ENCODE data around the gene ASAP2. TPM values are rescaled to one million over a fixed set of nuclear protein-coding genes. Genes with fewer than 3 reads are reported as not detected.

ASAP2 gene
- polyA plus RNA-seq, 1 donor (not counting 4 experiments of a cell fraction or from before 2014, with no cell fraction given) = 54.2 TPM

DNA sequence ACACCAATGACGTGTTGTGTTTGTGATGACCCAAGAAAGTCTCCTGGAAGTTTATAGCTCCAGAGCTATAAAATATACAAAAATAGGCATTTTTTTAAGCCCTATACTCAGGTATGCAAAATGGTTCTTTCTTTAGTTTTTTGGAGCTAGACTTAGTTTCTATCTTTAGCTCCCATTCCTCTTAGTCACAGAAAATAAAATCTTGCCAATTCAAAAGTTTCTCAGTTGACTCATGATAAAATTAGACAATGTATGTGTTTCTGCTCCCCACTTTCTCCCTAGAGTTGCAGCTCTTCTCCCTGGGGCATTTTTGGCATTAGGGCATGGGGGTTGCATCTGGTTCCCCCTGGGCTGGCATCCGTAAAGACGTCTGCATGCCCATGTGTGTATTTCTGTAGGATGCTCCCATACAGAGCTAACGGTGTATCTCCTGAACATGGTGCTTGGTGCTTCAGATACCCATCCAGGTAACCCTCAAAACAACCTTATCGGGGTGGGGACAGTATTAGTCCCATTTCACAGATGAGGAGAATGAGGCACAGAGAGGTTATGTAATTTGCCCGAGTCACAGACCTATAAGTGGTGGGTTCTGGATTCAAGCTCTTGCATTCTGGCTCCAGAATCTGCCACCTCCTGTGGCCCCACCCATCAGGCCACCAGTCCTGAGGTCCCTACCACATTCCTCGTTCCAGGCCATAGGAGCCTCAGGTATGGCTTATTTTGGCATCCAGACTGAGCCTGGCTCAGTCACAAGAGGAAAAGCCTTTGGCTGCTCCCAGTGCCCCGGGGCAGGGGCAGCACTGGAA lies 43.1 kb upstream of the ASAP2 start:
- Histone ChIP-seq H3K9me3 (ENCODE audit: control insufficient read depth, low read depth, low read length) (no peaks in the 10 kb centered on the region), H4K20me1 (ENCODE audit: control insufficient read depth, extremely low read depth, insufficient read depth, low read length) (no peaks in the 10 kb centered on the region), H3K36me3 (ENCODE audit: control insufficient read depth in 2 of 2, extremely low read depth in 1 of 2, insufficient read depth in 2 of 2, low read length in 2 of 2) (no peaks in the 10 kb centered on the region), H3K27me3 (ENCODE audit: control insufficient read depth, extremely low read depth, insufficient read depth, low read length) (no peaks in the 10 kb centered on the region), H3K79me2 (ENCODE audit: control insufficient read depth, insufficient read depth, low read length) (no peaks in the 10 kb centered on the region), H3K4me2 (ENCODE audit: control insufficient read depth, extremely low read depth, insufficient read depth, low read depth, low read length) (peak overlapping the region; percentile 74), H3K4me1 (ENCODE audit: control insufficient read depth, extremely low read depth, insufficient read depth, low read length) (peaks cover 31% of the 10 kb centered on the region), H3K9ac (ENCODE audit: control insufficient read depth, extremely low read depth, insufficient read depth, low read length) (peak overlapping the region; percentile 51), H3K27ac (ENCODE audit: control insufficient read depth, insufficient read depth, low read length) (peak overlapping the region; percentile 67), H2AFZ (ENCODE audit: control insufficient read depth, low read length) (no peak overlapping the region), H3K9me1 (ENCODE audit: control insufficient read depth, extremely low read depth, insufficient read depth, low read length) (no peaks in the 10 kb centered on the region), H3K4me3 (ENCODE audit: control insufficient read depth in 2 of 3, extremely low read depth in 1 of 3, insufficient read depth in 2 of 3, low read depth in 1 of 3, low read length in 3 of 3) (peak overlapping the region in 2 of 3 experiments; percentile 21 to 38)
- TF ChIP-seq EZH2 (IDR thresholded peaks at IDR 0.05; ENCODE audit: low read length) = no peak
- TF ChIP-seq, protein P1, sequence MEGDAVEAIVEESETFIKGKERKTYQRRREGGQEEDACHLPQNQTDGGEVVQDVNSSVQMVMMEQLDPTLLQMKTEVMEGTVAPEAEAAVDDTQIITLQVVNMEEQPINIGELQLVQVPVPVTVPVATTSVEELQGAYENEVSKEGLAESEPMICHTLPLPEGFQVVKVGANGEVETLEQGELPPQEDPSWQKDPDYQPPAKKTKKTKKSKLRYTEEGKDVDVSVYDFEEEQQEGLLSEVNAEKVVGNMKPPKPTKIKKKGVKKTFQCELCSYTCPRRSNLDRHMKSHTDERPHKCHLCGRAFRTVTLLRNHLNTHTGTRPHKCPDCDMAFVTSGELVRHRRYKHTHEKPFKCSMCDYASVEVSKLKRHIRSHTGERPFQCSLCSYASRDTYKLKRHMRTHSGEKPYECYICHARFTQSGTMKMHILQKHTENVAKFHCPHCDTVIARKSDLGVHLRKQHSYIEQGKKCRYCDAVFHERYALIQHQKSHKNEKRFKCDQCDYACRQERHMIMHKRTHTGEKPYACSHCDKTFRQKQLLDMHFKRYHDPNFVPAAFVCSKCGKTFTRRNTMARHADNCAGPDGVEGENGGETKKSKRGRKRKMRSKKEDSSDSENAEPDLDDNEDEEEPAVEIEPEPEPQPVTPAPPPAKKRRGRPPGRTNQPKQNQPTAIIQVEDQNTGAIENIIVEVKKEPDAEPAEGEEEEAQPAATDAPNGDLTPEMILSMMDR (optimal IDR thresholded peaks at IDR 0.05 in 1 of 3, IDR thresholded peaks at IDR 0.05 in 1 of 3, conservative IDR thresholded peaks at IDR 0.05 in 1 of 3; ENCODE audit: extremely low read depth in 1 of 3, insufficient read depth in 2 of 3, low read length in 3 of 3) = no peak
- DNase-seq (ENCODE audit: low read depth, low spot score) (no peak), FAIRE-seq (no peak)
- dilution Hi-C loops (cut with MboI; ENCODE audit: extremely low pct_ligation_motif_present, low sequenced_read_pairs) = no loop called here

DNA sequence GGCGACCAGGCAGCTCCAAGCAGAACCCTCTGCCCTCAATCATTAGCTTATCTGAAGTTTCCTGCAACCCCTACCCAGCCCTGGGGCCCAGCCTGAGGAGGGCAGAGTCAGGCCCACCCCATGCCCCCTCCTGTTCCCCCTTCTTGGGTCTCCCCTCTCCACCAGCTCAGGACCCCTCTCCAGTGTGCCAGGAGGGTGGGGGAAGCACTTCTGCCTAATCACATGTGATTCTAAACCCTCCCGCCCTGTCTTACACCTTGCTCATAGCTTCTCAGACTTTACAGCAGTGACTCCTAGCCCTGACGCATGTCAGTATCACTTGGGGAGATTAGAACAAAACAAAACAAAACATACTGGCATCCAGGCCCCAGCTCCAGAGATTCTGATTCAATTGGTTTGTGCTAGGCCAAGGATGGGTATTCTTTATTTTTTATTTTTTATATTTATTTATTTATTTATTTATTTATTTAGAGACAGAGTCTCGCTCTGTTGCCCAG lies 42.5 kb upstream of the ASAP2 start:
- no peaks in the 10 kb centered on the region for H3K27me3 ChIP-seq (ENCODE audit: control insufficient read depth, extremely low read depth, insufficient read depth, low read length)
- H3K36me3 ChIP-seq (ENCODE audit: control insufficient read depth in 2 of 2, extremely low read depth in 1 of 2, insufficient read depth in 2 of 2, low read length in 2 of 2) = no peaks in the 10 kb centered on the region
- DNase-seq (ENCODE audit: low read depth, low spot score) = no peak
- H2AFZ ChIP-seq (ENCODE audit: control insufficient read depth, low read length) = no peak overlapping the region
- no peaks in the 10 kb centered on the region for H3K9me1 ChIP-seq (ENCODE audit: control insufficient read depth, extremely low read depth, insufficient read depth, low read length)
- no peak overlapping the region for H3K4me2 ChIP-seq (ENCODE audit: control insufficient read depth, extremely low read depth, insufficient read depth, low read depth, low read length)
- peak overlapping the region; percentile 31 for H3K9ac ChIP-seq (ENCODE audit: control insufficient read depth, extremely low read depth, insufficient read depth, low read length)
- no peak for TF ChIP-seq EZH2 (IDR thresholded peaks at IDR 0.05; ENCODE audit: low read length)
- TF ChIP-seq, protein P1 (optimal IDR thresholded peaks at IDR 0.05 in 1 of 3, IDR thresholded peaks at IDR 0.05 in 1 of 3, conservative IDR thresholded peaks at IDR 0.05 in 1 of 3; ENCODE audit: extremely low read depth in 1 of 3, insufficient read depth in 2 of 3, low read length in 3 of 3) = no peak
- no peak overlapping the region for H3K4me3 ChIP-seq (ENCODE audit: control insufficient read depth in 2 of 3, extremely low read depth in 1 of 3, insufficient read depth in 2 of 3, low read depth in 1 of 3, low read length in 3 of 3)
- no peaks in the 10 kb centered on the region for H3K79me2 ChIP-seq (ENCODE audit: control insufficient read depth, insufficient read depth, low read length)
- FAIRE-seq = no peak
- H4K20me1 ChIP-seq (ENCODE audit: control insufficient read depth, extremely low read depth, insufficient read depth, low read length) = no peaks in the 10 kb centered on the region
- peak overlapping the region; percentile 67 for H3K27ac ChIP-seq (ENCODE audit: control insufficient read depth, insufficient read depth, low read length)
- no peaks in the 10 kb centered on the region for H3K9me3 ChIP-seq (ENCODE audit: control insufficient read depth, low read depth, low read length)
- peaks cover 29% of the 10 kb centered on the region for H3K4me1 ChIP-seq (ENCODE audit: control insufficient read depth, extremely low read depth, insufficient read depth, low read length)
- dilution Hi-C loops (cut with MboI; ENCODE audit: extremely low pct_ligation_motif_present, low sequenced_read_pairs) = no loop called here
